Panc1 (cell line): ENCODE results near the gene TMEM150A. TPM values are rescaled to one million over a fixed set of nuclear protein-coding genes. Genes with fewer than 3 reads are reported as not detected.

Experiments used
- ATAC-seq: fragments of 200-7000 bp; cut with Tn5 transposase; 2 replicates; pipeline ENCODE4 v1.9.1; 2020; ENCODE audit warnings: mild to moderate bottlenecking, moderate library complexity
- BruUV-seq: library from RNA; stranded (reverse); fragments of 400-500 nt; replicated peaks from 2 replicates; lab custom pipeline; 2021; lab: Mats Ljungman, UMichigan
- CTCF ChIA-PET: fragments of 300-600 bp; sonication (Branson Sonifier 250); formaldehyde crosslinking; loops from one replicate; lab custom pipeline; 2022; ENCODE audit warnings: antibody characterized with exemption; lab: Charles Lee
- POLR2A ChIA-PET: fragments of 300-600 bp; sonication (Branson Sonifier 250); formaldehyde crosslinking; loops from one replicate; lab custom pipeline; 2022; ENCODE audit warnings: antibody characterized with exemption; lab: Charles Lee
- DNase-seq: peaks from one replicate; pipeline ENCODE4 v3.0.0-alpha.2; 2010; ENCODE audit warnings: low read depth, low spot score
- H3K27ac ChIP-seq: 2 replicates; pipeline ENCODE4 v1.5.1; 2011; ENCODE audit warnings: mild to moderate bottlenecking, low read length, inconsistent platforms
- H3K27me3 ChIP-seq: fragments of 200-500 bp; sonication (Bioruptor generic); 2 replicates; pipeline ENCODE4 v1.6.0; 2014; ENCODE audit warnings: low read length, inconsistent platforms; ENCODE audit not compliant: control insufficient read depth, insufficient read depth
- H3K36me3 ChIP-seq: fragments of 200-500 bp; sonication (Bioruptor generic); 2 replicates; pipeline ENCODE4 v1.5.1; 2014; ENCODE audit warnings: inconsistent platforms, mild to moderate bottlenecking, low read length, moderate library complexity; ENCODE audit not compliant: control insufficient read depth, insufficient read depth
- H3K4me1 ChIP-seq: 2 replicates; pipeline ENCODE4 v1.5.1; 2011; ENCODE audit warnings: inconsistent platforms, mild to moderate bottlenecking, low read length, moderate library complexity; ENCODE audit not compliant: control insufficient read depth, insufficient read depth
- H3K4me3 ChIP-seq, 2 experiments: 2 replicates each; pipeline ENCODE4 v1.5.1; 2011 to 2012; ENCODE audit warnings: low read depth in 2 of 2, low read length in 2 of 2, mild to moderate bottlenecking in 2 of 2, inconsistent platforms in 1 of 2, moderate library complexity in 1 of 2
- H3K9me3 ChIP-seq: fragments of 200-500 bp; sonication (Bioruptor generic); 2 replicates; pipeline ENCODE4 v1.5.1; 2014; ENCODE audit warnings: low read depth, mild to moderate bottlenecking, inconsistent platforms, low read length, moderate library complexity; ENCODE audit not compliant: control insufficient read depth, insufficient read depth
- POLR2AphosphoS5 ChIP-seq: IDR thresholded peaks from 2 replicates; pipeline ENCODE4 v1.6.1; 2012; ENCODE audit warnings: mild to moderate bottlenecking, low read depth, low read length, moderate library complexity
- REST ChIP-seq, 2 experiments: IDR thresholded peaks; 2 replicates each; pipeline ENCODE4 v1.6.1; 2011 to 2012; ENCODE audit warnings: low read depth in 2 of 2, control low read depth in 1 of 2, low read length in 1 of 2, mild to moderate bottlenecking in 1 of 2, moderate library complexity in 1 of 2; ENCODE audit not compliant: insufficient read depth in 1 of 2
- SIN3A ChIP-seq: IDR thresholded peaks from 2 replicates; pipeline ENCODE4 v1.6.1; 2012; ENCODE audit warnings: low read depth, mild to moderate bottlenecking, low read length, moderate library complexity, borderline replicate concordance; ENCODE audit not compliant: insufficient read depth
- TCF7L2 ChIP-seq: IDR thresholded peaks from 2 replicates; pipeline ENCODE4 v1.6.1; 2011; ENCODE audit warnings: mild to moderate bottlenecking, low read depth, low read length, inconsistent platforms
- in situ Hi-C: cut with HindIII; loops from 2 replicates; pipeline ENCODE4 v1.10.0; 2016; ENCODE audit warnings: low sequenced_read_pairs, low pct_unique_long_range_greater_than_20kb
- intact Hi-C: fragments of 100-400 bp; cut with micrococcal nuclease; formaldehyde crosslinking; loops from one replicate; pipeline ENCODE4 v1.10.0; 2022; ENCODE audit not compliant: unreplicated experiment
- total RNA-seq: library from RNA; stranded (reverse); gene quantifications from one replicate; pipeline ENCODE4 v1.2.1, GENCODE V29; 2021; ENCODE audit not compliant: unreplicated experiment
- TF ChIP-seq, protein P1 (sequence below): fragments of 450-650 bp; IDR thresholded peaks from 2 replicates; pipeline ENCODE4 v1.5.1; 2017; ENCODE audit warnings: mild to moderate bottlenecking

Gene TMEM150A
- total RNA-seq, 1 experiment from 2014 or later: 30.4 TPM

DNA sequence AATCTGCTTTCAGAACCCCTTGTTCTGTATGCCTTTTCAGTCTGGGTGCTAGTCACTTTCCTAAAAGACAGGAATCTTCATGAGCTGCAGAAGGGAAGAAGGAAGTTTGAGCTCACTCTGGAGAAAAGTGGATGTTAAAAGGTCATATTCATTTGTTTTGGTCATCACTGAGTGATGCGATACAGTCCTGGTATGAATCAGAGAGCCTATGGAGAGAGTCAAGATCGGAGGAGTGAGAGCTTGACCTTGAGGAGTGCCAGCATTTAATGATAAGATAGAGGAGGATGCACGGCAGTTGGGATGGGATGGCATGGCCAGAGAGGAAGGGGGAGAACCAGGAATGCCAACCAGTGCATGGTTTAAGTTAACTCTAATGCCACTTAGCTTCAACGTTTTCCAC is 33.1 kb upstream of the TMEM150A start:
- intact Hi-C loops (no loop called here), in situ Hi-C loops (no loop called here)
- H3K36me3 ChIP-seq: peaks cover 19% of the 10 kb centered on the region
- ChIA-PET POLR2A (no interaction called here), CTCF (no interaction called here)
- ATAC-seq (no peak), DNase-seq (no peak)
- no TSS peak for BruUV-seq
- H3K4me3 ChIP-seq: no peak overlapping the region
- no peaks in the 10 kb centered on the region for H3K9me3 ChIP-seq
- H3K27me3 ChIP-seq: no peaks in the 10 kb centered on the region
- TF ChIP-seq TCF7L2: no peak
- no peak for TF ChIP-seq REST (IDR thresholded peaks at IDR 0.05; ENCODE audit: insufficient read depth in 1 of 2, low read depth in 2 of 2, low read length in 1 of 2)
- no peak overlapping the region for H3K27ac ChIP-seq
- no peaks in the 10 kb centered on the region for H3K4me1 ChIP-seq

DNA sequence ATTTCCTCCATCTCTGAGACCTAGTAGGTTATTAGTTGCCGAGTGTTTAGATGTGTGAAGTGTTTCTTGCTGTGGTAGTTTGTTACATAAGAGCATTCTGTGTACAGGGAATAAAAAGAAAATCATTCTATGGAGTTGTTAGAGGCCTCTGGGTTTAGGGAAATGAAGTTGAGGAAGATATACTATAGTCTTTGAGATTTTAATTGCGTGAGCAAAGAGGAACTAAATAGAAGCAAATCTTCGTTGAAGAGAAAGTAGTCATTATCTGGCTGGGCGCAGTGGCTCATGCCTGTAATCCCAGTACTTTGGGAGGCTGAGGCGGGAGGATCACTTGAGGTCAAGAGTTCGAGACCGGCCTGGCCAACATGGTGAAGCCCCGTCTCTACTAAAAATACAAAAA is 32.5 kb upstream of the TMEM150A start:
- ChIA-PET CTCF (no interaction called here), POLR2A (no interaction called here)
- H3K36me3 ChIP-seq: peaks cover 23% of the 10 kb centered on the region
- DNase-seq: no peak
- H3K4me3 ChIP-seq: no peak overlapping the region
- no peaks in the 10 kb centered on the region for H3K9me3 ChIP-seq
- no peaks in the 10 kb centered on the region for H3K4me1 ChIP-seq
- no peaks in the 10 kb centered on the region for H3K27me3 ChIP-seq
- TF ChIP-seq SIN3A: no peak
- no peak for TF ChIP-seq REST (IDR thresholded peaks at IDR 0.05; ENCODE audit: insufficient read depth in 1 of 2, low read depth in 2 of 2, low read length in 1 of 2)
- TF ChIP-seq POLR2AphosphoS5: no peak
- TF ChIP-seq, protein P1, sequence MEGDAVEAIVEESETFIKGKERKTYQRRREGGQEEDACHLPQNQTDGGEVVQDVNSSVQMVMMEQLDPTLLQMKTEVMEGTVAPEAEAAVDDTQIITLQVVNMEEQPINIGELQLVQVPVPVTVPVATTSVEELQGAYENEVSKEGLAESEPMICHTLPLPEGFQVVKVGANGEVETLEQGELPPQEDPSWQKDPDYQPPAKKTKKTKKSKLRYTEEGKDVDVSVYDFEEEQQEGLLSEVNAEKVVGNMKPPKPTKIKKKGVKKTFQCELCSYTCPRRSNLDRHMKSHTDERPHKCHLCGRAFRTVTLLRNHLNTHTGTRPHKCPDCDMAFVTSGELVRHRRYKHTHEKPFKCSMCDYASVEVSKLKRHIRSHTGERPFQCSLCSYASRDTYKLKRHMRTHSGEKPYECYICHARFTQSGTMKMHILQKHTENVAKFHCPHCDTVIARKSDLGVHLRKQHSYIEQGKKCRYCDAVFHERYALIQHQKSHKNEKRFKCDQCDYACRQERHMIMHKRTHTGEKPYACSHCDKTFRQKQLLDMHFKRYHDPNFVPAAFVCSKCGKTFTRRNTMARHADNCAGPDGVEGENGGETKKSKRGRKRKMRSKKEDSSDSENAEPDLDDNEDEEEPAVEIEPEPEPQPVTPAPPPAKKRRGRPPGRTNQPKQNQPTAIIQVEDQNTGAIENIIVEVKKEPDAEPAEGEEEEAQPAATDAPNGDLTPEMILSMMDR: no peak
- no peak for TF ChIP-seq TCF7L2
- in situ Hi-C loops (no loop called here), intact Hi-C loops (no loop called here)
- H3K27ac ChIP-seq: no peak overlapping the region
- no peak for ATAC-seq
- BruUV-seq: no TSS peak
